ENCODE results near the gene GSG1L. TPM values are rescaled to one million over a fixed set of nuclear protein-coding genes. Genes with fewer than 3 reads are reported as not detected.

The GSG1L gene
- total and polyA plus RNA-seq, 9 of the 15 experiments (the other 6 are each of a cell fraction or from before 2014, with no cell fraction given): not detected

- in situ Hi-C loops (cut with MboI) (no loop called here), intact Hi-C loops (cut with micrococcal nuclease) (no loop called here)
- Histone ChIP-seq H3K27ac (ENCODE audit: extremely low read depth, low read depth, low read length) (no peak overlapping the region), H3K27me3 (ENCODE audit: control insufficient read depth in 2 of 2, insufficient read depth in 2 of 2, low read length in 2 of 2) (no peaks in the 10 kb centered on the region), H3K4me3 (no peak overlapping the region), H3K9ac (ENCODE audit: insufficient read depth in 1 of 2, low read depth in 2 of 2, low read length in 2 of 2) (no peak overlapping the region), H4K20me1 (replicated peaks; ENCODE audit: control insufficient read depth, insufficient read depth, low read length) (no peaks in the 10 kb centered on the region; the same call in 1 of the 2 replicates), H3K4me1 (replicated peaks in 1 of 2; ENCODE audit: control insufficient read depth in 2 of 2, insufficient read depth in 2 of 2, low read length in 2 of 2) (no peaks in the 10 kb centered on the region), H3K79me2 (ENCODE audit: control insufficient read depth, insufficient read depth, low read length) (no peaks in the 10 kb centered on the region), H3K36me3 (ENCODE audit: control insufficient read depth, insufficient read depth, low read length) (no peaks in the 10 kb centered on the region), H3K4me2 (ENCODE audit: insufficient read depth, low read length) (no peak overlapping the region), H3K9me1 (ENCODE audit: control insufficient read depth, insufficient read depth, low read length) (no peaks in the 10 kb centered on the region), H3K9me3 (replicated peaks; ENCODE audit: control insufficient read depth, insufficient read depth, low read depth, low read length) (no peaks in the 10 kb centered on the region; the same call in 1 of the 2 replicates), H2AFZ (ENCODE audit: low read depth, low read length) (no peak overlapping the region)
- FAIRE-seq (no peak), ATAC-seq (no peak), DNase-seq (ENCODE audit: extremely low read depth in 1 of 4, low spot score in 3 of 4) (no peak)
- POLR2A ChIA-PET: interaction anchor here (0.6 kb wide), 2 partner anchors 11 to 12 kb away, joined by 3 read pairs; no protein-coding TSS in a partner anchor
- WGBS (ENCODE audit: insufficient coverage, low coverage, missing lambda C conversion rate): 31% methylated on average over 8 of the region's 8 CpGs
- TF ChIP-seq U2AF1 (optimal IDR thresholded peaks at IDR 0.05; ENCODE audit: low read depth, low read length): no peak
- no peak for TF ChIP-seq MNT (conservative IDR thresholded peaks at IDR 0.05)
- TF ChIP-seq TRIM24 (IDR thresholded peaks at IDR 0.05): no peak
- TF ChIP-seq PML (IDR thresholded peaks at IDR 0.05; ENCODE audit: low read length): no peak
- no peak for TF ChIP-seq HMGXB4 (CRISPR knock-in tag; IDR thresholded peaks at IDR 0.05)
- TF ChIP-seq LEF1 (IDR thresholded peaks at IDR 0.05): no peak
- no peak for TF ChIP-seq NR3C1 (CRISPR knock-in tag; IDR thresholded peaks at IDR 0.05)
- TF ChIP-seq RFX7 (CRISPR knock-in tag; IDR thresholded peaks at IDR 0.05): no peak
- no peak for TF ChIP-seq ZNF263 (CRISPR knock-in tag; IDR thresholded peaks at IDR 0.05; ENCODE audit: borderline replicate concordance)
- TF ChIP-seq, protein P1, sequence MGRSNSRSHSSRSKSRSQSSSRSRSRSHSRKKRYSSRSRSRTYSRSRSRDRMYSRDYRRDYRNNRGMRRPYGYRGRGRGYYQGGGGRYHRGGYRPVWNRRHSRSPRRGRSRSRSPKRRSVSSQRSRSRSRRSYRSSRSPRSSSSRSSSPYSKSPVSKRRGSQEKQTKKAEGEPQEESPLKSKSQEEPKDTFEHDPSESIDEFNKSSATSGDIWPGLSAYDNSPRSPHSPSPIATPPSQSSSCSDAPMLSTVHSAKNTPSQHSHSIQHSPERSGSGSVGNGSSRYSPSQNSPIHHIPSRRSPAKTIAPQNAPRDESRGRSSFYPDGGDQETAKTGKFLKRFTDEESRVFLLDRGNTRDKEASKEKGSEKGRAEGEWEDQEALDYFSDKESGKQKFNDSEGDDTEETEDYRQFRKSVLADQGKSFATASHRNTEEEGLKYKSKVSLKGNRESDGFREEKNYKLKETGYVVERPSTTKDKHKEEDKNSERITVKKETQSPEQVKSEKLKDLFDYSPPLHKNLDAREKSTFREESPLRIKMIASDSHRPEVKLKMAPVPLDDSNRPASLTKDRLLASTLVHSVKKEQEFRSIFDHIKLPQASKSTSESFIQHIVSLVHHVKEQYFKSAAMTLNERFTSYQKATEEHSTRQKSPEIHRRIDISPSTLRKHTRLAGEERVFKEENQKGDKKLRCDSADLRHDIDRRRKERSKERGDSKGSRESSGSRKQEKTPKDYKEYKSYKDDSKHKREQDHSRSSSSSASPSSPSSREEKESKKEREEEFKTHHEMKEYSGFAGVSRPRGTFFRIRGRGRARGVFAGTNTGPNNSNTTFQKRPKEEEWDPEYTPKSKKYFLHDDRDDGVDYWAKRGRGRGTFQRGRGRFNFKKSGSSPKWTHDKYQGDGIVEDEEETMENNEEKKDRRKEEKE (IDR thresholded peaks at IDR 0.05; ENCODE audit: borderline replicate concordance in 1 of 2, control insufficient read depth in 1 of 2, low read depth in 2 of 2, low read length in 1 of 2): no peak
- TF ChIP-seq, protein P2, sequence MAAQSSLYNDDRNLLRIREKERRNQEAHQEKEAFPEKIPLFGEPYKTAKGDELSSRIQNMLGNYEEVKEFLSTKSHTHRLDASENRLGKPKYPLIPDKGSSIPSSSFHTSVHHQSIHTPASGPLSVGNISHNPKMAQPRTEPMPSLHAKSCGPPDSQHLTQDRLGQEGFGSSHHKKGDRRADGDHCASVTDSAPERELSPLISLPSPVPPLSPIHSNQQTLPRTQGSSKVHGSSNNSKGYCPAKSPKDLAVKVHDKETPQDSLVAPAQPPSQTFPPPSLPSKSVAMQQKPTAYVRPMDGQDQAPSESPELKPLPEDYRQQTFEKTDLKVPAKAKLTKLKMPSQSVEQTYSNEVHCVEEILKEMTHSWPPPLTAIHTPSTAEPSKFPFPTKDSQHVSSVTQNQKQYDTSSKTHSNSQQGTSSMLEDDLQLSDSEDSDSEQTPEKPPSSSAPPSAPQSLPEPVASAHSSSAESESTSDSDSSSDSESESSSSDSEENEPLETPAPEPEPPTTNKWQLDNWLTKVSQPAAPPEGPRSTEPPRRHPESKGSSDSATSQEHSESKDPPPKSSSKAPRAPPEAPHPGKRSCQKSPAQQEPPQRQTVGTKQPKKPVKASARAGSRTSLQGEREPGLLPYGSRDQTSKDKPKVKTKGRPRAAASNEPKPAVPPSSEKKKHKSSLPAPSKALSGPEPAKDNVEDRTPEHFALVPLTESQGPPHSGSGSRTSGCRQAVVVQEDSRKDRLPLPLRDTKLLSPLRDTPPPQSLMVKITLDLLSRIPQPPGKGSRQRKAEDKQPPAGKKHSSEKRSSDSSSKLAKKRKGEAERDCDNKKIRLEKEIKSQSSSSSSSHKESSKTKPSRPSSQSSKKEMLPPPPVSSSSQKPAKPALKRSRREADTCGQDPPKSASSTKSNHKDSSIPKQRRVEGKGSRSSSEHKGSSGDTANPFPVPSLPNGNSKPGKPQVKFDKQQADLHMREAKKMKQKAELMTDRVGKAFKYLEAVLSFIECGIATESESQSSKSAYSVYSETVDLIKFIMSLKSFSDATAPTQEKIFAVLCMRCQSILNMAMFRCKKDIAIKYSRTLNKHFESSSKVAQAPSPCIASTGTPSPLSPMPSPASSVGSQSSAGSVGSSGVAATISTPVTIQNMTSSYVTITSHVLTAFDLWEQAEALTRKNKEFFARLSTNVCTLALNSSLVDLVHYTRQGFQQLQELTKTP (IDR thresholded peaks at IDR 0.05; ENCODE audit: low read depth in 1 of 2, partially characterized antibody in 2 of 2): no peak
- no TSS peak for BruUV-seq (replicated peaks)
- CTCF ChIA-PET (ENCODE audit: low intra/inter-chr PET ratio): no interaction called here
These were observed 294.8 kb downstream of the GSG1L start for GRCh38 chr16:27768651-27769272.

All from K562 (cell line).